HFFc6 (cell line): ENCODE data around the gene ZNF787. TPM values are rescaled to one million over a fixed set of nuclear protein-coding genes. Genes with fewer than 3 reads are reported as not detected.

Source experiments
- DNase-seq: peaks from one replicate; pipeline ENCODE4 v3.0.0-alpha.2; 2018
- H3K27ac Mint-ChIP-seq: 2 replicates; pipeline ENCODE4 v1.8.0; 2020; ENCODE audit warnings: mild to moderate bottlenecking, mixed read lengths
- H3K27me3 Mint-ChIP-seq: 2 replicates; pipeline ENCODE4 v1.8.0; 2021; ENCODE audit warnings: mild to moderate bottlenecking, moderate library complexity, mixed read lengths; ENCODE audit not compliant: insufficient read depth
- H3K36me3 Mint-ChIP-seq: 2 replicates; pipeline ENCODE4 v1.8.0; 2021; ENCODE audit warnings: low read depth, mixed read lengths
- H3K4me1 Mint-ChIP-seq: 2 replicates; pipeline ENCODE4 v1.8.0; 2020; ENCODE audit warnings: low read depth, mixed read lengths
- H3K4me3 Mint-ChIP-seq: 2 replicates; pipeline ENCODE4 v1.8.0; 2020; ENCODE audit warnings: mild to moderate bottlenecking, moderate library complexity, mixed read lengths
- H3K9me3 Mint-ChIP-seq: 2 replicates; pipeline ENCODE4 v1.8.0; 2020; ENCODE audit warnings: mild to moderate bottlenecking, mixed read lengths
- total RNA-seq, 6 experiments: library from RNA; stranded (reverse); fragmentation: NEBNext Ultra II Directional; extraction: Animal tissue kit (Norgen Biotek cat#: 25700); gene quantifications; 2 replicates in 1 of 6; 3 replicates in 5 of 6; pipeline ENCODE4 v1.2.3, GENCODE V29; 2021
- TF ChIP-seq, protein P1 (sequence below): fragments of 200-600 bp; sonication (generic); IDR thresholded peaks from 2 replicates; pipeline ENCODE4 v1.5.0; 2021; ENCODE audit warnings: antibody characterized with exemption, mild to moderate bottlenecking

The ZNF787 gene
- total RNA-seq, 6 experiments from 2014 or later: 28.5 to 31.5 (median 29.5) TPM

GRCh38 chr19:56161534-56161933 lies 40.4 kb upstream of the ZNF787 start:
- peaks cover 21% of the 10 kb centered on the region for H3K36me3 Mint-ChIP-seq

DNA sequence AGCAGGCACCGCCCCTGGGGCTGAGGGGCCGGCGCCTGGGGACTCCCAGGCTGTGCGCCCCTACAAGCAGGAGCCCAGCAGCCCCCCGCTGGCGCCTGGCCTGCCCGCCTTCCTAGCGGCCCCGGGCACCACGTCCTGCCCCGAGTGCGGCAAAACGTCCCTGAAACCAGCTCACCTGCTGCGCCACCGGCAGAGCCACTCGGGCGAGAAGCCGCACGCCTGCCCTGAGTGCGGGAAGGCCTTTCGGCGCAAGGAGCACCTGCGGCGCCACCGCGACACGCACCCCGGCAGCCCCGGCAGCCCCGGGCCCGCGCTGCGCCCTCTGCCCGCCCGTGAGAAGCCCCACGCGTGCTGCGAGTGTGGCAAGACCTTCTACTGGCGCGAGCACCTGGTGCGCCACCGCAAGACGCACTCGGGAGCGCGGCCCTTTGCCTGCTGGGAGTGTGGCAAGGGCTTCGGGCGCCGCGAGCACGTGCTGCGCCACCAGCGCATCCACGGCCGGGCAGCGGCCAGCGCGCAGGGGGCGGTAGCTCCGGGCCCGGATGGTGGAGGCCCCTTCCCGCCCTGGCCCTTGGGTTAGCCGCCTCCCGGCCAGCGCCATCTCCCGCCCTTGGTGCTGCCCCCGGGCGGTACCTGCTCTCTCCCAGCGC lies 38.7 kb upstream of the ZNF787 start:
- Mint-ChIP-seq H3K4me3 (no peak overlapping the region), H3K9me3 (peaks cover 3% of the 10 kb centered on the region; the same call in 1 of the 2 replicates), H3K27ac (no peak overlapping the region), H3K27me3 (peaks cover 5% of the 10 kb centered on the region), H3K4me1 (no peaks in the 10 kb centered on the region), H3K36me3 (peaks cover 33% of the 10 kb centered on the region)
- no peak for DNase-seq
- TF ChIP-seq, protein P1, sequence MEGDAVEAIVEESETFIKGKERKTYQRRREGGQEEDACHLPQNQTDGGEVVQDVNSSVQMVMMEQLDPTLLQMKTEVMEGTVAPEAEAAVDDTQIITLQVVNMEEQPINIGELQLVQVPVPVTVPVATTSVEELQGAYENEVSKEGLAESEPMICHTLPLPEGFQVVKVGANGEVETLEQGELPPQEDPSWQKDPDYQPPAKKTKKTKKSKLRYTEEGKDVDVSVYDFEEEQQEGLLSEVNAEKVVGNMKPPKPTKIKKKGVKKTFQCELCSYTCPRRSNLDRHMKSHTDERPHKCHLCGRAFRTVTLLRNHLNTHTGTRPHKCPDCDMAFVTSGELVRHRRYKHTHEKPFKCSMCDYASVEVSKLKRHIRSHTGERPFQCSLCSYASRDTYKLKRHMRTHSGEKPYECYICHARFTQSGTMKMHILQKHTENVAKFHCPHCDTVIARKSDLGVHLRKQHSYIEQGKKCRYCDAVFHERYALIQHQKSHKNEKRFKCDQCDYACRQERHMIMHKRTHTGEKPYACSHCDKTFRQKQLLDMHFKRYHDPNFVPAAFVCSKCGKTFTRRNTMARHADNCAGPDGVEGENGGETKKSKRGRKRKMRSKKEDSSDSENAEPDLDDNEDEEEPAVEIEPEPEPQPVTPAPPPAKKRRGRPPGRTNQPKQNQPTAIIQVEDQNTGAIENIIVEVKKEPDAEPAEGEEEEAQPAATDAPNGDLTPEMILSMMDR: no peak

More at GRCh38 chr19:56161534-56161933, 40.4 kb upstream of the ZNF787 start:
- H3K9me3 Mint-ChIP-seq: peaks cover 7% of the 10 kb centered on the region; the same call in 1 of the 2 replicates
- H3K4me3 Mint-ChIP-seq: no peak overlapping the region
- H3K27ac Mint-ChIP-seq: no peak overlapping the region
- TF ChIP-seq, protein P1: no peak
- H3K4me1 Mint-ChIP-seq: no peaks in the 10 kb centered on the region
- no peak for DNase-seq
- peaks cover 6% of the 10 kb centered on the region for H3K27me3 Mint-ChIP-seq

DNA sequence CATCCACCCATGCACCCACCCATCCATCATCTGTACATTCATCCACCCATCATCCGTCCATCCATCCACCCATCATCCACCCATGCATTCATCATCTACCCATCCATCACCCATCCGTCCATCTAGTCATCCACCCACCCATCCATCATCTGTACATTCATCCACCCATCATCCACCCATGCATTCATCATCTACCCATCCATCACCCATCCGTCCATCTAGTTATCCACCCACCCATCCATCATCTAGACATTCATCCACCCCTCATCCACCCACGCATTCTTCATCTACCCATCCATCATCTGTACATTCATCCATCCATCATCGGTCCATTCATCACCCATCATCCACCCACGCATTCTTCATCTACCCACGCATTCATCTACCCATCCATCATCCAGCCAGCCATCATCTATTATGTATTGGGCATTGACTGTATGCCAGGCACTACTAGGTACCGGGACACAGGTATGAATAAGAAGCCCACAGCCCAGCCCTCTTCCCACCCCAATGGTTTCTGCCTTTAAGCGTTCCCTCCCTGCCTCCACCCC lies 38.0 kb upstream of the ZNF787 start:
- peaks cover 5% of the 10 kb centered on the region for H3K27me3 Mint-ChIP-seq
- peaks cover 3% of the 10 kb centered on the region; the same call in 1 of the 2 replicates for H3K9me3 Mint-ChIP-seq
- peaks cover 33% of the 10 kb centered on the region for H3K36me3 Mint-ChIP-seq
- no peak overlapping the region for H3K4me3 Mint-ChIP-seq
- TF ChIP-seq, protein P1: no peak
- no peak for DNase-seq
- no peaks in the 10 kb centered on the region for H3K4me1 Mint-ChIP-seq
- H3K27ac Mint-ChIP-seq: no peak overlapping the region

DNA sequence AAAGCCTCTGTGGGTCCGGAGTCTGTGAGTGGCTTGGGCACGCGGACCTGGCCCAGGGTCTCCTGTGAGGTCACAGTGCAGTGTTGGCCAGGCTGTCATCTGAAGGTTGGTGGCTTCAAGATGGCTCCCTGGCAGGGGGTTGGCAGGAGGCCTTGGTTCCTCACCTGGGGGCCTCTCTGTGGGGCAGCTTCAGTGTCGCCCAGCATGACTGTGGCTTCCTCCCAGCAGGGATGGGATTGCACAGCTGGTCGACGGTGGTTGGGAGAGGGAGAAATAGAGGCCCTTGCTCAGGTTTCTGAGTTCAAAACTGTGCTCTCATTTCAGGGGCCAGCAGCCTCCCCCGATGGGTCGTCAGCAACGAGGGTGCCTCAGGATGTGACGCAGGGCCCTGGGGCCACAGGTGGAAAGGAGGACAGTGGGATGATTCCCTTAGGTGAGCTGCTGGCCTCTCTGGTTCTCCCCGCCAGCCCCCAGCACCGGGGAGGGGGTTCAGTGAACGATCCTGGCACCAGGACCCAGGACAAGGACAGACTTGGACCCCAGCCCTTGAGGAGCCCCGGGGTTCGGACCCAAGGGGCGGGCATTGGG lies 37.2 kb upstream of the ZNF787 start:
- no peak overlapping the region for H3K4me3 Mint-ChIP-seq
- H3K27ac Mint-ChIP-seq: no peak overlapping the region
- H3K36me3 Mint-ChIP-seq: peaks cover 33% of the 10 kb centered on the region
- peaks cover 5% of the 10 kb centered on the region for H3K27me3 Mint-ChIP-seq
- TF ChIP-seq, protein P1: no peak
- peaks cover 3% of the 10 kb centered on the region; the same call in 1 of the 2 replicates for H3K9me3 Mint-ChIP-seq
- H3K4me1 Mint-ChIP-seq: no peaks in the 10 kb centered on the region
- DNase-seq: no peak

GRCh38 chr19:56156768-56157167 lies 35.7 kb upstream of the ZNF787 start:
- no peak overlapping the region for H3K4me3 Mint-ChIP-seq
- H3K27ac Mint-ChIP-seq: no peak overlapping the region
- H3K36me3 Mint-ChIP-seq: peaks cover 28% of the 10 kb centered on the region
- peaks cover 3% of the 10 kb centered on the region for H3K27me3 Mint-ChIP-seq
- TF ChIP-seq, protein P1: no peak
- no peaks in the 10 kb centered on the region; the same call in 1 of the 2 replicates for H3K9me3 Mint-ChIP-seq
- H3K4me1 Mint-ChIP-seq: no peaks in the 10 kb centered on the region
- no peak for DNase-seq
